Adrenal gland (tissue), 5 donors: Measurements from ENCODE around the gene PRKG1.

Experiments
- POLR2A ChIP-seq, 2 donors: fragments of 450-650 bp; IDR thresholded peaks; one replicate each; pipeline ENCODE4 v1.6.1; 2017; ENCODE audit warnings: antibody characterized with exemption in 2 of 2, mild to moderate bottlenecking in 2 of 2, moderate library complexity in 1 of 2
- TF ChIP-seq, protein P1 (sequence below), 6 experiments: fragments of 450-650 bp in 4 of 6; fragments of 200-600 bp in 2 of 6; sonication (generic) in 1 of 6; IDR thresholded peaks; 1 replicate in 5 of 6; 2 replicates in 1 of 6; pipeline versions ENCODE4 v1.5.1 to v1.8.0; 2016 to 2021; ENCODE audit warnings: antibody characterized with exemption in 6 of 6, mild to moderate bottlenecking in 2 of 6, moderate library complexity in 1 of 6
- donor health status: DM: no; HTN: no; CAD: no.

DNA sequence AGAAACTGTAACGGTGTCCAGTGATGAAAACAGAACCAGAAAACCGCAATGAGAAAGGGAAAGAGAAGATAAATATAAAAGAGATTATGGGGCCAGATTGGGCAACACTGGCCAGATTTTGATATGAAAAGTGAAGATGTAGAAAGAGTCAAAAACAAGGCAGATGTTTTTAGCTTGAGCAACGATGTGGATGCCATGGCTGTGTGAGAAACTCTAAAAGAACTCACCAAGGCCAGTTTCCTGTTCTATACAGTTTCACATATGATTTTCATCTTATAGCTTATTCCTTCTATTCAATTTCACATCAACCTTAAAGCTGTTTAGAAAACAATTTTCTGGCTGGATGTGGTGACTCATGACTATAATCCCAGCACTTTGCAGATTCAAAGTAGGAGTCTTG, 588.8 kb downstream of the PRKG1 start:
- TF ChIP-seq, protein P1, sequence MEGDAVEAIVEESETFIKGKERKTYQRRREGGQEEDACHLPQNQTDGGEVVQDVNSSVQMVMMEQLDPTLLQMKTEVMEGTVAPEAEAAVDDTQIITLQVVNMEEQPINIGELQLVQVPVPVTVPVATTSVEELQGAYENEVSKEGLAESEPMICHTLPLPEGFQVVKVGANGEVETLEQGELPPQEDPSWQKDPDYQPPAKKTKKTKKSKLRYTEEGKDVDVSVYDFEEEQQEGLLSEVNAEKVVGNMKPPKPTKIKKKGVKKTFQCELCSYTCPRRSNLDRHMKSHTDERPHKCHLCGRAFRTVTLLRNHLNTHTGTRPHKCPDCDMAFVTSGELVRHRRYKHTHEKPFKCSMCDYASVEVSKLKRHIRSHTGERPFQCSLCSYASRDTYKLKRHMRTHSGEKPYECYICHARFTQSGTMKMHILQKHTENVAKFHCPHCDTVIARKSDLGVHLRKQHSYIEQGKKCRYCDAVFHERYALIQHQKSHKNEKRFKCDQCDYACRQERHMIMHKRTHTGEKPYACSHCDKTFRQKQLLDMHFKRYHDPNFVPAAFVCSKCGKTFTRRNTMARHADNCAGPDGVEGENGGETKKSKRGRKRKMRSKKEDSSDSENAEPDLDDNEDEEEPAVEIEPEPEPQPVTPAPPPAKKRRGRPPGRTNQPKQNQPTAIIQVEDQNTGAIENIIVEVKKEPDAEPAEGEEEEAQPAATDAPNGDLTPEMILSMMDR (IDR thresholded peaks at IDR 0.05) = no peak
- TF ChIP-seq POLR2A (IDR thresholded peaks at IDR 0.05) = no peak
